Measurements from ENCODE around the gene MAS1.
"Not testable (repeated sequence)": the region's sequence is repeated elsewhere in the genome, so short reads cannot be mapped to it uniquely, and the experiment has no call there.

GRCh38 chr6:159848552-159848951, 42.2 kb upstream of the MAS1 start:
- TF ChIP-seq POLR2AphosphoS5 (IDR thresholded peaks at IDR 0.05; ENCODE audit: low read depth, low read length); POLR2A (IDR thresholded peaks at IDR 0.05; ENCODE audit: low read depth, low read length); TAF1 (IDR thresholded peaks at IDR 0.05; ENCODE audit: low read depth, low read length); PAX5 (IDR thresholded peaks at IDR 0.05; ENCODE audit: insufficient read depth, low read length, severe bottlenecking); SPI1 (IDR thresholded peaks at IDR 0.05; ENCODE audit: low read depth, low read length): not testable (repeated sequence)

Measured in GM12891 (cell line).